Tibial nerve (tissue), 4 donors: ENCODE data around the gene CENPP.

Source experiments
- EP300 ChIP-seq, 2 donors: sonication (generic); formaldehyde crosslinking; IDR thresholded peaks; one replicate each; pipeline ENCODE4 v1.6.1; 2017; ENCODE audit warnings: antibody characterized with exemption in 2 of 2, mild to moderate bottlenecking in 1 of 2
- POLR2A ChIP-seq, 2 donors: fragments of 450-650 bp; IDR thresholded peaks; one replicate each; pipeline ENCODE4 v1.6.1; 2017; ENCODE audit warnings: antibody characterized with exemption in 2 of 2, mild to moderate bottlenecking in 2 of 2, moderate library complexity in 2 of 2
- TF ChIP-seq, protein P1 (sequence below), 5 experiments: fragments of 200-600 bp in 3 of 5; fragments of 450-650 bp in 2 of 5; sonication (generic) in 3 of 5; IDR thresholded peaks; one replicate each; pipeline ENCODE4 v1.5.1; 2016 to 2019; ENCODE audit warnings: antibody characterized with exemption in 5 of 5, mild to moderate bottlenecking in 3 of 5, moderate library complexity in 2 of 5

DNA sequence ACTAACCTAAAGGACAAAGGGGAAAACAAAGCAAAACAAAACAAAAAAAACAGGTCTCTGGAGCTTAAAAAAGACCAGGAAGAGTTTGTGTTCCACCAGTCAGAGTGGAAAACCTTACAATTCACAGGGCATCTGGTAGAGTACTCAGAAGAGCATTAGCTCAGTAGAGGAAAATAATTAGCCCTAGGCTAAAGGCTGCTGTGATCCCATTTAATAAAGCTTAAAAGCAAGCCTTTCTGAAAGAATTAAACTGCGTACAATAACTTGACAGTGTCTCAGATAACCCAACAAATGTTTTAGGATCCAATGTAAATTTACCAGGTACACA lies 202.7 kb downstream of the CENPP start:
- TF ChIP-seq, protein P1, sequence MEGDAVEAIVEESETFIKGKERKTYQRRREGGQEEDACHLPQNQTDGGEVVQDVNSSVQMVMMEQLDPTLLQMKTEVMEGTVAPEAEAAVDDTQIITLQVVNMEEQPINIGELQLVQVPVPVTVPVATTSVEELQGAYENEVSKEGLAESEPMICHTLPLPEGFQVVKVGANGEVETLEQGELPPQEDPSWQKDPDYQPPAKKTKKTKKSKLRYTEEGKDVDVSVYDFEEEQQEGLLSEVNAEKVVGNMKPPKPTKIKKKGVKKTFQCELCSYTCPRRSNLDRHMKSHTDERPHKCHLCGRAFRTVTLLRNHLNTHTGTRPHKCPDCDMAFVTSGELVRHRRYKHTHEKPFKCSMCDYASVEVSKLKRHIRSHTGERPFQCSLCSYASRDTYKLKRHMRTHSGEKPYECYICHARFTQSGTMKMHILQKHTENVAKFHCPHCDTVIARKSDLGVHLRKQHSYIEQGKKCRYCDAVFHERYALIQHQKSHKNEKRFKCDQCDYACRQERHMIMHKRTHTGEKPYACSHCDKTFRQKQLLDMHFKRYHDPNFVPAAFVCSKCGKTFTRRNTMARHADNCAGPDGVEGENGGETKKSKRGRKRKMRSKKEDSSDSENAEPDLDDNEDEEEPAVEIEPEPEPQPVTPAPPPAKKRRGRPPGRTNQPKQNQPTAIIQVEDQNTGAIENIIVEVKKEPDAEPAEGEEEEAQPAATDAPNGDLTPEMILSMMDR (IDR thresholded peaks at IDR 0.05) = no peak
- TF ChIP-seq POLR2A (IDR thresholded peaks at IDR 0.05) (no peak), EP300 (IDR thresholded peaks at IDR 0.05) (no peak)
